ENCODE results near the gene MAGEB17.

MAGEB17 gene

DNA sequence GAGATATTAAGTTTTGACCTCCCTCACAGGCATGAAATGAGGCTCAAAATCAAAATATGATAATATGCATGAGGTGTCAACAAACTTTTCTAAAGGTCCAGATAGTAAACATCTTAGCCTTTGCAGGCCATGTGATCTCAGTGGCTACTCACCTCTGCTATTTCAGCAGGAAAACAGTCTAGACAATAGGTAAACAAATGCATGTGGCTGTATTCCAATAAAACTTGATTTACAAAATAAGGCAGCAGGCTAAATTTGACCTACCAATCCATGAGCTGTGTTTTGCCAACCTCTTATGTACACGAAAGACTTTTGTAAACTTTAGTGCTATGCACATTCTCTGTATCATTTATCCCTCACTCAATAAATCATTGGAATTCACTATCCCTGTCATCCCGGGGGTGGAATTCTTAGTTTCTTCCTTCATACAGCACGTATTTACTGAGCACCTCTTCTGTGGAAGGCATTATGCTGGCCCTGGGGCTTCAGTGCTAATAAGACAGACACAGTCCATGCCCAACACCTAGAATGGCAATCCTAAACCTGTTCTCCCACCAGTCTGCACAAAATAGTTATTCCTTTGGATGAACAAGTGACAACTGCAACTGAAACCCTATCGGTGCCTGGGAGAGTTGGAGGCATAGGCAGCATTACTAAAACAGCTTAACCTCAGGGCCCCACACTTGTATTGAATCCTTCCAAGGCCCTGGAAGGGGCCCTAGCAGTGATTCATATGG lies 19.9 kb downstream of the MAGEB17 start:
- no peak for TF ChIP-seq CTCF (IDR thresholded peaks at IDR 0.05; ENCODE audit: insufficient read depth, low read depth, low read length, missing control alignments)
- DNase-seq (ENCODE audit: low read depth), result no peak

DNA sequence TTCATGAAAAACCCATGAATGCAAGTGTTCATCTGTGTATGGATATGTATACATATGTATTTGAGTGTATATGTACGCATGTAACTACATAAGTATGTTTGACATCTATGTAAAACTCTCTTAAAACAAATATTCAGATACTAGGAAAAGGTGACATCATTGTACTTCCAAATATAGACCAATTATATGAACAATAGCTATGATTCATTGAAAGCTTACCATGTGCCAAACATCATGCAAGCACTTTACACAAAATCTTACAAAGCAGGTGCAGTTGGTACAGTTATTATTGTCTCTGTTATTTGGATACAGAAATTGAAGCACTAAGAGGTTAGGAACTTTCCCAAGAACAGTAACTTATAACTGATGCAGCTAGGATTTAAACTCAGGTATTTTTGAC lies 21.4 kb downstream of the MAGEB17 start:
- DNase-seq (ENCODE audit: low read depth), result no peak
- no peak overlapping the region for H3K4me3 ChIP-seq (ENCODE audit: low read depth, low read length)
- TF ChIP-seq CTCF (IDR thresholded peaks at IDR 0.05; ENCODE audit: insufficient read depth, low read depth, low read length, missing control alignments), result no peak

More for the DNA sequence above, 19.9 kb downstream of the MAGEB17 start:
- no peak overlapping the region for H3K4me3 ChIP-seq (ENCODE audit: low read depth, low read length)

GRCh38 chrX:16191605-16192004 lies 24.3 kb downstream of the MAGEB17 start:
- DNase-seq (ENCODE audit: low read depth), result no peak
- no peak overlapping the region for H3K4me3 ChIP-seq (ENCODE audit: low read depth, low read length)
- TF ChIP-seq CTCF (IDR thresholded peaks at IDR 0.05; ENCODE audit: insufficient read depth, low read depth, low read length, missing control alignments), result no peak

DNA sequence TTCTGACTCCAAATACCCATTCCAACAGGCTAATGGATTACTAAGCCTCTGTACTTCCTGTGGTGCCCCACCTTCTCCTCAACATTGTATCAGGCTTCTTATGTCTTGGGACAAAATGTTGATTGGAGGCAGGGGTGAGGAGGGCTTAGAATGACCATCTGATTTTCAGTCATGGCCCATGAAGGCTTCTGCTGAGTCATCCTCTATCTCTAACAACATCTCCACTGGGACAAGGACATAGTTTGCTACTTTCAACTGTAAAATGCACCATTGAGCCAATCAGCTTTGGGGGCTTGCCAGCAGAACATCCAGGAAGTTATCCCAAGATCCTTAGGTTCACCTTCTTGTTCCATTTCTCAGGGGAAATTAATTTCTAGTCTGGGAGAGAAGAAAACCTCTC lies 29.5 kb downstream of the MAGEB17 start:
- no peak for TF ChIP-seq CTCF (IDR thresholded peaks at IDR 0.05; ENCODE audit: insufficient read depth, low read depth, low read length, missing control alignments)
- DNase-seq (ENCODE audit: low read depth), result no peak
- H3K4me3 ChIP-seq (ENCODE audit: low read depth, low read length), result no peak overlapping the region

DNA sequence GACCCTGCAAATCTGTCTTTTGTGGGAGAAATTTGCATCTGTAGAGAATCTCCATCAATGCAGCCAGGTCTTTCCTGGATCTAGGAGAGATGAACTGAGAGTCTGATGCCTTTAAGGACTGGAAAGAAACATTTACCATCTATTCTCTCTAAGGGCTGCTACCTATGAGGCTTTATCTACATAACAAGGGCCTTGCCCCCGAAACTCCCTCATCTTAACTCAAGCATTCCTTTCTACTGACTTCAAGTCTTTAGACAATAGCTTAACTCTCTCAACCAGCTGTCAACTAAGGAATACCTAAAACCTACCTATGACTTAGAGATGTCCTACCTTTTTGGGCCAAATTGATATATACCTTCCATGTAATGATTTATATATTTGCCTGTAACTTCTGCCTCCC lies 32.1 kb downstream of the MAGEB17 start:
- no peak for DNase-seq (ENCODE audit: low read depth)
- H3K4me3 ChIP-seq (ENCODE audit: low read depth, low read length), result no peak overlapping the region
- no peak for TF ChIP-seq CTCF (IDR thresholded peaks at IDR 0.05; ENCODE audit: insufficient read depth, low read depth, low read length, missing control alignments)

DNA sequence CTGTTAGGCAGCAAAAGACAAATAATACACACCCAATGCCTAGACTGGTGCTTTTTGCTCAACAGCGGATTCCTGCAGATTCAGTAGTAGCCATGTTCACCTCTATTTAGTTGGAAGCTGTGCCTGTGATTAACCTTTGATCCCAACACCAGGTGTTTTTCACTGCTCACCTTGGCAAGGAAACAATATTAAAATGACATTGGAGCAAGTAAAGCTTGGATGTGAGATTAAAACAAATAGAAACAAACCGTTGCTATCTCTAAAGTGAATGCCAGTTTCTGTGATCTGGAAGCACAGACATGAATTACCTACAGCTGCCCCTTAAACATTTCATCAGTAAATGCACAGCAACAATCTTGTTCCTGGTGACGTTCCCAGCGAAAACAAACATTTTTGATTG lies 35.7 kb downstream of the MAGEB17 start:
- no peak for DNase-seq (ENCODE audit: low read depth)
- H3K4me3 ChIP-seq (ENCODE audit: low read depth, low read length), result no peak overlapping the region
- TF ChIP-seq CTCF (IDR thresholded peaks at IDR 0.05; ENCODE audit: insufficient read depth, low read depth, low read length, missing control alignments), result no peak

GRCh38 chrX:16204538-16204937 lies 37.3 kb downstream of the MAGEB17 start:
- TF ChIP-seq CTCF (IDR thresholded peaks at IDR 0.05; ENCODE audit: insufficient read depth, low read depth, low read length, missing control alignments), result no peak
- no peak for DNase-seq (ENCODE audit: low read depth)
- no peak overlapping the region for H3K4me3 ChIP-seq (ENCODE audit: low read depth, low read length)

Measured in GM12865 (cell line).